HepG2 (cell line): ENCODE data around the gene HDAC3.

Experiments used
- BCL6 ChIP-seq: IDR thresholded peaks from 2 replicates; pipeline ENCODE4 v1.6.1; 2016; ENCODE audit warnings: missing genetic modification reagents, missing compliant biosample characterization
- HDAC6 ChIP-seq: fragments of 200-600 bp; sonication (generic); IDR thresholded peaks from 2 replicates; pipeline ENCODE4 v1.7.0; 2017; ENCODE audit warnings: mild to moderate bottlenecking, antibody characterized with exemption, low read length, low read depth
- HMG20A ChIP-seq: IDR thresholded peaks from 2 replicates; pipeline ENCODE4 v1.6.1; 2016; ENCODE audit warnings: borderline replicate concordance
- ISL2 ChIP-seq: sonication (generic); formaldehyde crosslinking; IDR thresholded peaks from 2 replicates; pipeline ENCODE4 v1.5.0; 2020; ENCODE audit warnings: missing genetic modification reagents
- RNF2 ChIP-seq: fragments of 450-650 bp; conservative IDR thresholded peaks from 2 replicates; pipeline ENCODE4 v1.6.1; 2016; ENCODE audit warnings: low read depth
- YEATS2 ChIP-seq: sonication (generic); formaldehyde crosslinking; IDR thresholded peaks from 2 replicates; pipeline ENCODE4 v1.4.0; 2020; ENCODE audit warnings: missing genetic modification reagents, borderline replicate concordance
- ZNF782 ChIP-seq: sonication (generic); formaldehyde crosslinking; IDR thresholded peaks from 2 replicates; pipeline ENCODE4 v1.4.0; 2020; ENCODE audit warnings: missing genetic modification reagents, mild to moderate bottlenecking, borderline replicate concordance
- ZSCAN20 ChIP-seq: sonication (generic); formaldehyde crosslinking; IDR thresholded peaks from 2 replicates; pipeline ENCODE4 v1.4.0; 2020; ENCODE audit warnings: missing genetic modification reagents, mild to moderate bottlenecking, borderline replicate concordance

DNA sequence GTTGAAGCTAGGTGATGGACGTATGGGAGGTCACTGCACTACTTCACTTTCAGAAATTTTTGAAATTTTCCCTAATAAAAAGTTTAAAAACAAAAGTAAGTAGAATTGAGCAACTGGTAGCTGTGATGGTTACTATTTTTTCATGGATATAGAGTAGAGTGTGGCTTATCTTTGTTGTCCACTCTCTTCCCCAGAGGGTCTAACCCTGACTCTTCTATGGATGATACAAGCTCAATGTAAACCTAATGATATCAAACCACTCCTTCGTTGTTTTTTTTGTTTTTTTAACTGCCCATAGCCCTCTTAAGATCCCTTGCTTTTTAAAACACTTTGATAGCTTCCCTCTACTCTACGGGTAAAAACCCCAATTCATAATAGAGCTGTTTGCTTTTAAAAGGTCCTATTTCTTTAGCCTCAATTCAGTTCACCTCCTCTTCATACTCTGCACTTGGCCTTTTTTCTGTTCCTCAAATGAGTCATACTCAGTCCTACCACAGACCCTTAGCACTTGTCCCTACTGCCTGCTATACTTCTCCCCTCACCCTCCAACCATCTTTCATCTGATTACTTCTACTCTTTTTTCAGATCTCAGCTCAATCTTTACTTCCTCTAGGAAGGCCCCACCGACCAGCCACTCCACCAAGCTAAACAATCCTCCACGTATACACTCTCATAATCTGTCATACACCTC, 2.6 kb downstream of the HDAC3 start:
- TF ChIP-seq YEATS2 (CRISPR knock-in tag) (no peak), HMG20A (no peak), ISL2 (no peak), RNF2 (no peak), BCL6 (CRISPR knock-in tag) (no peak), HDAC6 (no peak), ZNF782 (CRISPR knock-in tag) (no peak), ZSCAN20 (CRISPR knock-in tag) (no peak)
